NCI-H2171 treated with DMSO at 0.1 percent for 48 hours (cell line): ENCODE data around the gene PDIA6.

ENCODE experiments used
- DNase-seq: peaks from one replicate; lab custom pipeline; 2025; lab: John Stamatoyannopoulos, UW

Gene PDIA6

DNA sequence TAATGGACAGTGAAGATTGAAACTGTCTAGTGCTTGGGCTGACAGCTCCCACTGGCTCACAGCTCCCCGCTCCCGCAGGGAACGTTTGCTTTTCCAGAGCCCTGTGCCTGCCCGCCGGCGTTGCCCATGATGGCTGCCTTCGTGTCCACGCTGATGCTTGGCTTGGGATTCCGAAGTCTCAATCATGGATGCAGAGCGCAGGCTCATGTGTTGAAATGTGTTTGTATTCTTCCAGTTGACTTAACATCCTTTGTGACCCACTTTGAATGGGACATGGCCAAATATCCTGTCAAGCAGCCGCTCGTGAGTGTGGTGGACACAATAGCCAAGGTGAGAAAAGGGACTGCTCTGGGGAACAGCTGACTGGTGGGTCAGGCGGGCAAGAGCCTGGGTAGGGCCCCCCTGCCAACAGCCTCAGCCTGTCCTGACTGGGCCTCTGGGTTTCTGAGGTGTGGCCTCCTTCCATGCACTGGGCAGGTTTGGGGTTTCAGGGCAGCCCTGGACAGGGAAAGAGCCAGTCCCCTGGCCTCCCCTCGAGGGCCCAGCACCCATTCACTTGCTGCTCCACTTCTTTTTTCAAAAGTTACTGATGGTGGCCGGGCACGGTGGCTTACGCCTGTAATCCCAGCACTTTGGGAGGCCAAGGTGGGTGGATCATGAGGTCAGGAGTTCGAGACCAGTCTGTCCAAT lies 48.3 kb downstream of the PDIA6 start:
- no peak for DNase-seq

GRCh38 chr2:10763461-10763800 lies 49.2 kb downstream of the PDIA6 start:
- DNase-seq, result no peak

DNA sequence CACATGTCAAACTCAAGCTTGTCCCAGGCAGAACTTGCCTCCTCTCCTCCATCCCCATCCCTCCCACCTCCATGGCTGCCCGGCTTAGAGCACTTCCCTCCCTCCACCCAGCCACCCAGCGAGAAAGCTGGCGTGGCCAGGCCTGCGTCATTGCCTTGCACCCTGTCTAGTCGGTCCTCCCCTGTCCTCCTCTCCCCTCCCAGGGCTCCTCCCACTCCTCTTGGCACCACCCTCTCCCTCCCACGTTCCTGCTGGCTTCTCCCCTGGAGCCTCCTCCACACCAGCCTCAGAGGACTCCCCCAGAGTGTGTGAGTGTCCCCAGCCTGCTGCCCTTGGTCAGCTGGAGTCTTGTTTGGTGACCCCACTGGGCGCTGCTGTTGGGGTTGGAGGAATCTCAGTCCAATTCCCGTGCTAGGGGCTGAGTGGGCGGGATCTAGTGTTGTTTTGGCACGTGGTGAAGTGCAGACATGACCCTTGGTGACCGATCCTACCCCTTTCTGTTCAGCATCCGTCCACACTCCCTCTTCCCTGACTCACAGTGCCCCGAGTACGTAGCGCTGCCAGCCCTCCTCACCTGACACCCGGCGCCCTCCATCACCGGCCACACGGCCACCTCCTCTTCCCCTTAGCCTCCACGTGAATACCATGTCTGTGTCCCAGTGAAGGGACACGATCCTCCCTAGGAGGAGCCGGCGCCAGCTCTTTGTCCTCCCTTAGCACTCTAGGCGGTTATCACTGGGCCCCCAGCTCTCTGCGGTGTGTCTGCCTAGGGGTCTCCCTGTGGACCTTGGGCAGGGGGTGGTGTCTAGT lies 49.7 kb downstream of the PDIA6 start:
- no peak for DNase-seq

DNA sequence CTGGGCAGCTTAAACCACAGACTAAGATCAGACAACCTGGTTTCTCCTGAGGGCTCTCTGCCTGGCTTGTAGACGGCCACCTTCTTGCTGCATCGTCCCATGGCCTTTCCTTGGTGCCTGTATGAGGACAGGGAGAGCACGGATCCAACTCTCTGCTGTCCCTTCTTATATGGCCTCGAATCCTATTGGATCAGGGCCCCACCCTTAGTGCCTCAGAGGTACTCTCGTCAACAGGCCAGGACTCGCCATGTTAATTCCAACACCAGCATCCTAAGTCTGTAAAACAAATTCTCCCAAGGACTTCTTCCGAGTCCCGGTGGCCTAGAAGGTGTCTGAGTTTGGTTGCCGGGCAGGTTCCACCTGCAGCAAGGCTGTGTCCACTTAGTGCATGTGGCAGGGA lies 51.0 kb downstream of the PDIA6 start:
- no peak for DNase-seq

DNA sequence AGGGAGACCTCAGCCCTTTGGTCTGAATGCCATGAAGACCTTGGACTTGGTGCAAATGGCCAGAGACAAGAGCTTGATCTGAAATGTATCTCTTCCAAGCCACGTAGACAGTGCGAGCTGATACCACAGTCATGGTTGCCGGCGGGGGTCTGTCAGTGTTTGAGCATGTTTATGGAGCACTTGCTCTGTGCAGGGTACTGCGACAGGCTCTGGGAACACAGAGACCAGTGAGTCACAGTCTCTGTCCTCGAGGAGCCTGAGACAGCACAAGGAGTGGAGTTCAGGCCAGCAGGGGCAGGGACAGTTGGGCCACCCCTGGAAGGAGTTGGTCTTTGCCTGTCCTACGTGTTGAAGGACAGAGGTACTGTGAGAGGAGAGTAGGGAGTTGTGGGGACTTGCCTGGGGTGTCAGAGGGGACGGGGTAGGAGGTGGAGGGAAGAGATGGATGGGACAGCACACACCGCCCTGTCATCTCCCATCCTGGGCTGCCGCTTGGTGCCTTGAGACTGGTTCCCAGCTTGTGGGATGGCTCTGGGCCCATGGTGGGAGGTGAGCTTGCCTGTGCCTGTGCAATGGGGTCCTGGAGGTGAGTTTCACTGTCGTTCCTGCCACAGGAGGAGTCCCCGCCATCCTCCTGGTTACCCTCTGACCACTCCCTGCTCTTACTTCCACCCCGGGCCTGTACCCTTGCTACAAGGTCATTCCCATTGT lies 51.6 kb downstream of the PDIA6 start:
- DNase-seq, result no peak

DNA sequence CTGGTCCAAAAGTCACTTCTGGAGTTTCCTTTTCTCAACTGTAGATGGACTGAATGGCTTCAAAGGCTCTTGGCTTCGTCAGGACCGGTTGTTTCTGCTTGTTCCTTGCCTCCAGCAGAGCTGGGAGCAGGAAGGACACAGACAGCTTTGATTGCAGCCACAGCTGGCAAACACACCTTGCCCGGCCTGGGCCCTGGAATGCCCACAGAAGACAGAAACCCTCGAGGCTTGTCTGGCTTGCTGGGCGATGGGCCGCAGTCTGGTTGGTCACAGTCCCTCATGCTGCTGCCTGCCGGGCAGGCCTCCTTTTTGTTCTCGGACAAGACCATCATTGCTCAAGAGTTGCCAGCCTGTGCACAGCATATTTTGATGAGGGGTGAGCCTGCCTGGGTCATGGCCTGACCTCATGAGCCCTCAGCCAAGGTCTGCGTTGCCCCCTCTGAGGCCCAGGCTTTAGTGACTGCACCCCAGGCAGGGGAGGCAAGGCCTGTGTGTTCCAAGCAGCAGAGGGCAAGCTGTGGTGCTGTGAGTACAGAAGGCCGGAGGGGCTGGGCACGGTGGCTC lies 53.4 kb downstream of the PDIA6 start:
- DNase-seq, result no peak

- no peak for DNase-seq
Measured at GRCh38 chr2:10757814-10758286, 54.7 kb downstream of the PDIA6 start.

DNA sequence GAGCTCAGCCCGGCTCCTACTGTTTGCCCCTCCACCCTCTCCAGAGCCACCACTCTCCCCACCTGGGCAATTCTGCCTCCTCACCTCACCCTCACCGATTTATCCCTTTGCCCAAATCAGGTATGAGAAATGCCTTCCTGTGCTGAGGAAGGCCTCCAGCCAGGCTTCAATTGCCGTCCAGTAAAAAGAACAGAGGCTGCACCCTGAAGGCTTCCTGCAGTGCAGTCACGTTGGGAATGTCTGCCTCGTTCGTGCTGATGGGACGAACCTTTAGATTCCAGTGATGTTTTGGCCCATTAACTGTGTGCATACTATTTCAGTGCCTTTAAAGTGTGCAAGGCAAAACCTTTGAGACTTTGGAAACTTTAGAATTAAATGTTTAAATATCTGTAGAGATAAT lies 57.0 kb downstream of the PDIA6 start:
- no peak for DNase-seq

GRCh38 chr2:10753876-10754275 lies 58.7 kb downstream of the PDIA6 start:
- DNase-seq, result no peak

GRCh38 chr2:10753156-10753555 lies 59.4 kb downstream of the PDIA6 start:
- no peak for DNase-seq

DNA sequence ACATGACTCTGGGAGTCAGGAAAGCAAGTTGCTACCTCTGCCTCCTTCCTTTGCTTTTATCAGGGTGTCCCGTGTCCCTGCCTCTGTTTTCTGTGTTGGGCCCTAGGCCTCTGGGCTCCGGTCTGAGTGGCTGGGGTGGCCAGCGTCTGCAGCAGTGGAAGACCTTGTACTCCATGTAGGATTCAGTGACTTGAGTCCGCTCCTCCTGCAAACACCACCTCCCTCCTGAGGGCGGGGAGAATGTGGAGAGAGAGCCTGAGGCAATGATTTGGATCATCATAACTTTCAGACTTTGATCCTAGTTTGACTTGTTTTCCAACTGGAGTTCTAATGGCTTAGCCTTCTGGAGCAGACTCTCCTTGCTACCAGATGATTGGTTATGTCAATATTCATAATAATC lies 60.3 kb downstream of the PDIA6 start:
- no peak for DNase-seq

DNA sequence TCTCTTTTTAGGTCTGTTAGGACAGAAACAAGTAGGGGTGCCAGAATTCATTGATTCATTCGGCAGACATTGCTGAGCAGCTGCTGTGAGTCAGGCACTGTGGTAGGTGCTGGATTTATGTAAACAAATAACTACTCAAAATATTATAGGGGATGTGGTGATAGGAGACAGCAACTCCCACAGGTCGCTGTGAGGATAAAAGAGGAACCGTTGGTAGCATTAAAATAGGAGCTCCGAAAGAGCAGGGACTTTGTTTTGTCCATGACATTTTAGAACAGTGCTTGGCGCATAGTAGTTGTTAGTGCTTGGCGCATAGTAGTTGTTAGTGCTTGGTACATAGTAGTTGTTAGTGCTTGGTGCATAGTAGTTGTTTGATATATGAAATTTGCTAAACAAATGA lies 62.0 kb downstream of the PDIA6 start:
- no peak for DNase-seq

- no peak for DNase-seq
Measured at GRCh38 chr2:10742666-10743065, 69.9 kb downstream of the PDIA6 start.

DNA sequence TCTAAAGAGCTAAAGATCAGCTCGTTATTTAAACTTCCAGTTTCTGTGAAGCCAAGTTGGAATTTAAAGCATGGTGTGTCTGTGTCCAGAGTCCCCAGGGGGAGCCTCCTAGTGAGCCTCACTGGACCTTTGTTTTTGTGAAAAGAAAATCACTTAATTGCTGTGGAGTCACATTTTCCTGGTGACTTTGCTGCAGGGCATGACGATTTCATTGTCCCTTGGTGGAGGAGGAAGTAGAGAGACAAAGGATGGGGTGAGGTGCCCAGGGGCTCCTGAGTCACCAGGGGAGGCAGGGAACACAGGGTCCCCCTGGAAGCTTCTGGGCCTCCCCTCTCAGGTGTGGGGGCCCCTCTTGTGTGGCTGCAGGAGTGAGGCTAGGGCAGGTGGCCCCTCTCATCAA lies 71.4 kb downstream of the PDIA6 start:
- DNase-seq, result no peak

- DNase-seq, result no peak
Measured at GRCh38 chr2:10740226-10740625, 72.4 kb downstream of the PDIA6 start.

- no peak for DNase-seq
Measured at GRCh38 chr2:10738192-10738591, 74.4 kb downstream of the PDIA6 start.

GRCh38 chr2:10733980-10734379 lies 78.6 kb downstream of the PDIA6 start:
- DNase-seq, result no peak

DNA sequence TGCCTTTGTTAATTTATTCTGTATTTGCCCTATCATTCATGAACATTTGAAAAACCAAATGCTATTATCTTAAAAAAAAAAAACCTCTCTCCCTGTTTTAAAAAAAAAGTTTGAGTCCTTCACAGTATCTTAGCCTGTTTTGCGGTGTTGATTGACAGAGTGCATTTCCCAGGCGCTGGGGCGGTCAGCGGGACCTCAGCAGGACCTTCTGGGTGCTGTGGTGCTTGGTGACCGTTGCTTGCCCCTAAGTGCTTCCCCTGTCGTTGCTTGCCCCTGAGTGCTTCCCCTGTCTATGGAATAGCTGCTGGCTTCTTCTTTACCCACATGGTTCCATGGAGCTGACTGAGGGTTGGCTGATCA lies 79.0 kb downstream of the PDIA6 start:
- DNase-seq, result no peak
